ENCODE data around the gene SYN1. TPM values are rescaled to one million over a fixed set of nuclear protein-coding genes. Genes with fewer than 3 reads are reported as not detected.

The SYN1 gene
- total RNA-seq, 1 donor from 2014 or later = not detected

DNA sequence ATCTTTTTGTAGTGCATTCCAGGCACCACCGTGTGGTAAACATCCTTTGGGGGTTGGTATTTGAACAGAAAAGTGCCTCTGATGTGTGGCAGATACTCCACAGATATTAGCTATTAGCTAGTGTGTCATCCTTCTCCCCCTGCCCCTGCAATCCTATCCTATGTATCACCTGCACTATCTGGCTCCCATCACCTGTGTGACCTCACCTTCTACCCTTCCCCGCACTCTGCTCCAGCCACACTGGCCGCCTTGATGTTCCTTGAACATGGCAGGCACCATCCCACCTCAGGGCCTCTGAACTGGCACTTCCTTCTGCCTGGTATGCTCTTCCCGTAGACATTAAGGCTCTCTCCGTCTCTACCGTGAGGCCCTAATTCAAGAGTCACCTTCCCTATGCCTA is 27.0 kb upstream of the SYN1 start:
- peaks cover 2% of the 10 kb centered on the region for H3K36me3 Mint-ChIP-seq
- Histone ChIP-seq H3K36me3 (no peaks in the 10 kb centered on the region), H3K9me3 (ENCODE audit: low read depth) (no peaks in the 10 kb centered on the region), H3K4me2 (no peak overlapping the region), H3F3A (ENCODE audit: low read depth) (peaks cover 8% of the 10 kb centered on the region), H3K4me3 (no peak overlapping the region), H3K27ac (no peak overlapping the region), H3K27me3 (no peaks in the 10 kb centered on the region), H3K4me1 (peaks cover 4% of the 10 kb centered on the region), H3K9ac (no peak overlapping the region), H3K79me2 (ENCODE audit: low read depth) (peaks cover 32% of the 10 kb centered on the region), H4K20me1 (ENCODE audit: low read depth) (peaks cover 9% of the 10 kb centered on the region), H2AFZ (replicated peaks) (no peak overlapping the region)
- no peak overlapping the region for H3K27ac Mint-ChIP-seq
- H3K4me1 Mint-ChIP-seq = peaks cover 23% of the 10 kb centered on the region
- DNase-seq (ENCODE audit: low spot score) = no peak
- H3K9me3 Mint-ChIP-seq = peaks cover 18% of the 10 kb centered on the region
- no peak overlapping the region for H3K4me3 Mint-ChIP-seq
- TF ChIP-seq EZH2phosphoT487 (IDR thresholded peaks at IDR 0.05) = no peak
- H3K27me3 Mint-ChIP-seq (ENCODE audit: insufficient read depth, low read depth) = peaks cover 8% of the 10 kb centered on the region

GRCh38 chrX:47645530-47645929 is 25.9 kb upstream of the SYN1 start:
- Histone ChIP-seq H3K4me2 (no peak overlapping the region), H3K9ac (no peak overlapping the region), H3F3A (ENCODE audit: low read depth) (no peaks in the 10 kb centered on the region), H3K4me3 (no peak overlapping the region), H3K4me1 (no peaks in the 10 kb centered on the region), H3K9me3 (ENCODE audit: low read depth) (no peaks in the 10 kb centered on the region), H3K27ac (no peak overlapping the region), H3K27me3 (no peaks in the 10 kb centered on the region), H4K20me1 (ENCODE audit: low read depth) (peaks cover 9% of the 10 kb centered on the region), H3K79me2 (ENCODE audit: low read depth) (peaks cover 32% of the 10 kb centered on the region), H3K36me3 (no peaks in the 10 kb centered on the region), H2AFZ (replicated peaks) (no peak overlapping the region)
- H3K27me3 Mint-ChIP-seq (ENCODE audit: insufficient read depth, low read depth) = peaks cover 10% of the 10 kb centered on the region
- H3K36me3 Mint-ChIP-seq = peaks cover 6% of the 10 kb centered on the region
- H3K4me3 Mint-ChIP-seq = no peak overlapping the region
- no peak for DNase-seq (ENCODE audit: low spot score)
- no peak overlapping the region for H3K27ac Mint-ChIP-seq
- peaks cover 20% of the 10 kb centered on the region for H3K9me3 Mint-ChIP-seq
- TF ChIP-seq EZH2 (IDR thresholded peaks at IDR 0.05) (no peak), EZH2phosphoT487 (IDR thresholded peaks at IDR 0.05) (no peak)
- TF ChIP-seq, protein P1, sequence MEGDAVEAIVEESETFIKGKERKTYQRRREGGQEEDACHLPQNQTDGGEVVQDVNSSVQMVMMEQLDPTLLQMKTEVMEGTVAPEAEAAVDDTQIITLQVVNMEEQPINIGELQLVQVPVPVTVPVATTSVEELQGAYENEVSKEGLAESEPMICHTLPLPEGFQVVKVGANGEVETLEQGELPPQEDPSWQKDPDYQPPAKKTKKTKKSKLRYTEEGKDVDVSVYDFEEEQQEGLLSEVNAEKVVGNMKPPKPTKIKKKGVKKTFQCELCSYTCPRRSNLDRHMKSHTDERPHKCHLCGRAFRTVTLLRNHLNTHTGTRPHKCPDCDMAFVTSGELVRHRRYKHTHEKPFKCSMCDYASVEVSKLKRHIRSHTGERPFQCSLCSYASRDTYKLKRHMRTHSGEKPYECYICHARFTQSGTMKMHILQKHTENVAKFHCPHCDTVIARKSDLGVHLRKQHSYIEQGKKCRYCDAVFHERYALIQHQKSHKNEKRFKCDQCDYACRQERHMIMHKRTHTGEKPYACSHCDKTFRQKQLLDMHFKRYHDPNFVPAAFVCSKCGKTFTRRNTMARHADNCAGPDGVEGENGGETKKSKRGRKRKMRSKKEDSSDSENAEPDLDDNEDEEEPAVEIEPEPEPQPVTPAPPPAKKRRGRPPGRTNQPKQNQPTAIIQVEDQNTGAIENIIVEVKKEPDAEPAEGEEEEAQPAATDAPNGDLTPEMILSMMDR (IDR thresholded peaks at IDR 0.05) = no peak
- peaks cover 15% of the 10 kb centered on the region for H3K4me1 Mint-ChIP-seq

DNA sequence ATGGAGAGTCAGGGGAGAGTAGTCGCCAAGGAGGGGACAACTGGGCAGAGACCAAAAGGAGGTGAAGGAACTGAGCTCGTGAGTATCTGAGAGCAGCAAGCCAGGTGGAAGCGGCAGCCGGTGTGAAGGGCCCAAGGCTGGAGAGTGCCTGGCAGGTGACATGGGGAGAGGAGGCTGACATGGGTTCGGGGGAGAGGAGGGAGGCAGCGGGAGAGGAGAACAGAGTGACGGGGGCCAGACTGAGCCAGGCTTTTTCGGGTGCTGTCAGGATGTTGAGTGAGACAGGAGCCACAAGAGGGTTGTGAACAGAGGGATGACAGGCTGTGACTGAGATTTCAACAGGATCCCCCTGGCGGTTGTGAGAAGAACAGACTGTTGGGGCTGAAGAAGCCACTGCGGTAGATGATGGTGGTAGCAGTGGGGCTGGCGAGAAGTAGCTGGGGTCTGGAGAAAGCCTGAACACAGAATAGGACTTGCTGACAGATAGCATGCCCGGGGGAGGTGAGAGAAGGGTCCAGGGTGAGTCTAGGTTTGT is 25.0 kb upstream of the SYN1 start:
- no peaks in the 10 kb centered on the region for H3K4me1 ChIP-seq
- no peak overlapping the region for H2AFZ ChIP-seq (replicated peaks)
- peaks cover 9% of the 10 kb centered on the region for H4K20me1 ChIP-seq (ENCODE audit: low read depth)
- TF ChIP-seq, protein P1 (IDR thresholded peaks at IDR 0.05) = peak; percentile 56
- no peak for TF ChIP-seq EZH2phosphoT487 (IDR thresholded peaks at IDR 0.05)
- H3K36me3 ChIP-seq = no peaks in the 10 kb centered on the region
- no peak overlapping the region for H3K4me3 Mint-ChIP-seq
- H3K79me2 ChIP-seq (ENCODE audit: low read depth) = peaks cover 29% of the 10 kb centered on the region
- H3K36me3 Mint-ChIP-seq = peaks cover 15% of the 10 kb centered on the region
- DNase-seq (ENCODE audit: low spot score) = peak; percentile 57
- H3F3A ChIP-seq (ENCODE audit: low read depth) = no peaks in the 10 kb centered on the region
- H3K4me2 ChIP-seq = no peak overlapping the region
- H3K9me3 Mint-ChIP-seq = peaks cover 29% of the 10 kb centered on the region
- H3K9me3 ChIP-seq (ENCODE audit: low read depth) = no peaks in the 10 kb centered on the region
- peak overlapping the region; percentile 64 for H3K27ac Mint-ChIP-seq
- no peak overlapping the region for H3K4me3 ChIP-seq
- no peak overlapping the region for H3K27ac ChIP-seq
- peaks cover 15% of the 10 kb centered on the region for H3K4me1 Mint-ChIP-seq
- H3K27me3 Mint-ChIP-seq (ENCODE audit: insufficient read depth, low read depth) = peaks cover 10% of the 10 kb centered on the region
- no peak overlapping the region for H3K9ac ChIP-seq
- H3K27me3 ChIP-seq = no peaks in the 10 kb centered on the region

GRCh38 chrX:47643926-47644325 is 24.3 kb upstream of the SYN1 start:
- Histone ChIP-seq H4K20me1 (ENCODE audit: low read depth) (peaks cover 9% of the 10 kb centered on the region), H3K4me2 (no peak overlapping the region), H3K4me1 (no peaks in the 10 kb centered on the region), H3F3A (ENCODE audit: low read depth) (no peaks in the 10 kb centered on the region), H3K9me3 (ENCODE audit: low read depth) (no peaks in the 10 kb centered on the region), H3K36me3 (no peaks in the 10 kb centered on the region), H3K27me3 (no peaks in the 10 kb centered on the region), H3K79me2 (ENCODE audit: low read depth) (peaks cover 22% of the 10 kb centered on the region), H3K9ac (no peak overlapping the region), H2AFZ (replicated peaks) (no peak overlapping the region), H3K4me3 (no peak overlapping the region), H3K27ac (no peak overlapping the region)
- H3K4me3 Mint-ChIP-seq = no peak overlapping the region
- no peak for TF ChIP-seq EZH2phosphoT487 (IDR thresholded peaks at IDR 0.05)
- TF ChIP-seq, protein P1 (IDR thresholded peaks at IDR 0.05) = peak; percentile 43
- peaks cover 19% of the 10 kb centered on the region for H3K36me3 Mint-ChIP-seq
- peak; percentile 36 for DNase-seq (ENCODE audit: low spot score)
- H3K27me3 Mint-ChIP-seq (ENCODE audit: insufficient read depth, low read depth) = peaks cover 10% of the 10 kb centered on the region
- peaks cover 27% of the 10 kb centered on the region for H3K9me3 Mint-ChIP-seq
- peaks cover 10% of the 10 kb centered on the region for H3K4me1 Mint-ChIP-seq
- no peak overlapping the region for H3K27ac Mint-ChIP-seq

Data from neural progenitor cell (in vitro differentiated cells).